Pancreas (tissue), 10 donors: ENCODE data around the gene DYNC2I2. TPM values are rescaled to one million over a fixed set of nuclear protein-coding genes. Genes with fewer than 3 reads are reported as not detected.
A peak's percentile ranks its signal among the peaks of the same experiment; 100 is the strongest.

Source experiments
- ATAC-seq, 4 donors: fragments of 200-7000 bp; cut with Tn5 transposase; one replicate each; pipeline versions ENCODE4 v1.8.0 to v1.9.1; 2020; ENCODE audit warnings: mild to moderate bottlenecking in 4 of 4, moderate library complexity in 4 of 4
- DNase-seq, 6 donors: peaks; one replicate each; pipeline ENCODE4 v3.0.0-alpha.2; 2020
- FAIRE-seq: peaks from 2 replicates; lab custom pipeline; 2012; peaks lifted over from hg19 to GRCh38; lab: Jason Lieb, UNC
- H3K27ac ChIP-seq, 4 donors: fragments of 200-600 bp; sonication (generic); 1 replicate in 3 of 4; 2 replicates in 1 of 4; pipeline versions ENCODE4 v1.5.0 to v1.8.0; 2020
- H3K27me3 ChIP-seq, 4 donors: fragments of 200-600 bp; one replicate each; pipeline ENCODE4 v1.8.0; 2021
- H3K36me3 ChIP-seq, 3 donors: fragments of 200-600 bp; sonication (generic) in 1 of 3; one replicate each; pipeline versions ENCODE4 v1.5.0 to v1.8.0; 2020 to 2021
- H3K4me1 ChIP-seq, 3 donors: fragments of 200-600 bp; one replicate each; pipeline ENCODE4 v1.8.0; 2021
- H3K4me3 ChIP-seq, 4 donors: fragments of 200-600 bp; sonication (generic) in 2 of 4; one replicate each; pipeline versions ENCODE4 v1.5.0 to v1.8.0; 2020 to 2021
- H3K9me3 ChIP-seq, 4 donors: fragments of 200-600 bp; one replicate each; pipeline ENCODE4 v1.8.0; 2021
- WGBS, 2 donors: extraction: QIAGEN DNeasy Blood & Tissue Kit; methylation state at CpG; one replicate each; pipeline ENCODE4 v1.1.7; 2013; 5-methylcytosine and 5-hydroxymethylcytosine counted together
- intact Hi-C, 3 donors: fragments of 100-400 bp; cut with DNase I; formaldehyde crosslinking; loops; one replicate each; pipeline versions ENCODE4 v1.11.1 to v1.14.2; 2022
- polyA plus RNA-seq, 2 donors: library from polyadenylated mRNA; stranded (reverse); fragments of 200-250 nt; gene quantifications; one replicate each; pipeline ENCODE4 v1.2.3, GENCODE V29; 2013
- total RNA-seq, 6 donors: library from RNA; stranded (reverse); fragmentation: NEBNext Ultra II Directional in 4 of 6; extraction: Animal tissue kit (Norgen Biotek cat#: 25700) in 4 of 6; gene quantifications; one replicate each; pipeline versions ENCODE4 v1.2.1 to v1.2.4, GENCODE V29; 2021 to 2023
- TF ChIP-seq, protein P1 (sequence below), 4 donors: fragments of 200-600 bp; sonication (generic) in 3 of 4; IDR thresholded peaks; one replicate each; pipeline versions ENCODE4 v1.5.0 to v1.8.0; 2021; ENCODE audit warnings: antibody characterized with exemption in 4 of 4
- donor health status: healthy with polysubstance abuse.
- donor health status: DM: no; HTN: no; CAD: no; lungs with moderate emphysema.
- donor health status: DM: no; HTN: no; CAD: no.
- donor health status: control.
- donor health status: control.
- donor health status: Bipolar disorder and iron deficiency.
- donor health status: DM: yes; HTN: yes; CAD: no.
- donor health status: DM: no; HTN: no; CAD: no.
- donor health status: DM: no; HTN: no; CAD: no.
- donor health status: DM: yes; HTN: yes; CAD: no.

The DYNC2I2 gene
- total and polyA plus RNA-seq, 8 donors: 19.5 to 90.3 (median 21.7) TPM

DNA sequence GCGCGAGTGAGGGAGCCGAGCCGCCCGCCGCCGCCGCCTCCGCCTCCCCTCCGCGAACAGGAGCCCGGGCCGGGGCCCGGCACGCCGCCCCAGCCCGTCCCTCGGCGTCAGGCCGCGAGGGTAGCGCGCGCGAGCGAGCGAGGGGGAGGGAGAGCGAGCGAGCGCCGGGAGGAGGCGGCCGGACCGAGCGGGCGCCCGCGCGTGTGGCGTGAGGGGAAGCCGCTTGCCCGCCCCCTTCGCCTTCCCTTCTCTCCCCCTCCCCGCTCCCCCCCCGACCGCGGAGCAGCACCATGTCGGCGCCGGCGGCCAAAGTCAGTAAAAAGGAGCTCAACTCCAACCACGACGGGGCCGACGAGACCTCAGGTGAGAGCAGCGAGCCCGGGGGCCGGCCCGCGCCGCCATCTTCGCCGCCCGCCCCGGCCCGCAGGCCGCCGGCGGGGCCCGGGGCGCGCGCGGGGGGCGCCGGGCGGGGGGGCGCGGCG is 32.7 kb upstream of the DYNC2I2 start:
- DNase-seq (peak in 3 of 6 donors; percentile 61 to 81 (median 64)), FAIRE-seq (no peak), ATAC-seq (peak; percentile 1 to 54 (median 16))
- peaks cover 0 to 25% (median 7%) of the 10 kb centered on the region in 3 donors for H3K36me3 ChIP-seq
- H3K27ac ChIP-seq: peak overlapping the region; percentile 68 to 94 (median 90)
- intact Hi-C loops: no loop called here
- H3K27me3 ChIP-seq: no peaks in the 10 kb centered on the region
- TF ChIP-seq, protein P1, sequence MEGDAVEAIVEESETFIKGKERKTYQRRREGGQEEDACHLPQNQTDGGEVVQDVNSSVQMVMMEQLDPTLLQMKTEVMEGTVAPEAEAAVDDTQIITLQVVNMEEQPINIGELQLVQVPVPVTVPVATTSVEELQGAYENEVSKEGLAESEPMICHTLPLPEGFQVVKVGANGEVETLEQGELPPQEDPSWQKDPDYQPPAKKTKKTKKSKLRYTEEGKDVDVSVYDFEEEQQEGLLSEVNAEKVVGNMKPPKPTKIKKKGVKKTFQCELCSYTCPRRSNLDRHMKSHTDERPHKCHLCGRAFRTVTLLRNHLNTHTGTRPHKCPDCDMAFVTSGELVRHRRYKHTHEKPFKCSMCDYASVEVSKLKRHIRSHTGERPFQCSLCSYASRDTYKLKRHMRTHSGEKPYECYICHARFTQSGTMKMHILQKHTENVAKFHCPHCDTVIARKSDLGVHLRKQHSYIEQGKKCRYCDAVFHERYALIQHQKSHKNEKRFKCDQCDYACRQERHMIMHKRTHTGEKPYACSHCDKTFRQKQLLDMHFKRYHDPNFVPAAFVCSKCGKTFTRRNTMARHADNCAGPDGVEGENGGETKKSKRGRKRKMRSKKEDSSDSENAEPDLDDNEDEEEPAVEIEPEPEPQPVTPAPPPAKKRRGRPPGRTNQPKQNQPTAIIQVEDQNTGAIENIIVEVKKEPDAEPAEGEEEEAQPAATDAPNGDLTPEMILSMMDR (IDR thresholded peaks at IDR 0.05): no peak
- H3K4me3 ChIP-seq: peak overlapping the region; percentile 47 to 66 (median 54)
- no peaks in the 10 kb centered on the region for H3K9me3 ChIP-seq
- WGBS, 2 donors: 0% methylated on average over 8 to 71 of the region's 80 CpGs
- peaks cover 0 to 32% (median 20%) of the 10 kb centered on the region in 3 donors for H3K4me1 ChIP-seq

DNA sequence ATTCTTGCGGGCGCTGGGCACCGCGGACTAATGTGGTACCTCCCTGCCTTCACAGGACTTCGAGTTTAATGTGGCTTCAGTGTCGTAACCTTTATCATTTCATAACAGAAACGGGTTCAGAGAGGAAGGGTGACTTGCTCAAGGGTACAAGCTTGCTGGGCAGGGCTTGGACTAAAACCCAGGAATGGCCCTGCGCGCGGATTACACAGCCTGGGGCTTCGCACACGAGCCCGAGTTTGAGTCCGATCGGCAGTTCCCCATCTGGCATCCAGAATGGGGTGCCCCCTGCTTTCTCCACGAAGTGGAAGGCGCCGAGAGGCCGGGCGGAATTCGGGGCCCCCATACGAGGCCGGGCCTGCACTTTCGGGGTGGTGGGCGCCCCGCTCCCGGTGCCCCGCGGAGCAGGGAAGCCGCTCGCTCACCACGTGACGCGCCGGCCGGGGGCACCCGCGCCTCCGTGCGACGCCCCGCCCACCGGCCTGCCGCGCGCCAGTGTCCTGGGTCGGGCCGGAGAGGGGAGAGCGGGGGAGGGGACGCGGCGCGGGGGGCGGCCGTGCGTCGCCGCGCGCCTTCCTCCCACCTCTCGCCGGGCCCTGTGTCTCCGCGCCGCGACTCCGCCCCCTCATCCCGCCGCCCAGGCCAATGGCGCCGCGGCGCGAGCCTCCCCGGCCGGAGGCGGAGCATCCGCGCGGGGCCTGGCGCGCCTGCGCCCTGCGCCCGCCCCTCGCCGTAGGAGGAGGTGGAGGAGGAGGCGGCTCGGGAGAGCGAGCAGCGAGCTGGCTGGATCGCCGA is 32.0 kb upstream of the DYNC2I2 start, which contains the start of gene SET:
SET (plus strand) TSS at position 722 of the 792 bp plus-strand sequence. CDS start 361 bp downstream, outside the sequence.
- ATAC-seq: peak; percentile 81 to 89 (median 86)
- intact Hi-C loops: no loop called here
- 2% methylated on average over 56 to 92 of the region's 93 CpGs for WGBS, 2 donors

DNA sequence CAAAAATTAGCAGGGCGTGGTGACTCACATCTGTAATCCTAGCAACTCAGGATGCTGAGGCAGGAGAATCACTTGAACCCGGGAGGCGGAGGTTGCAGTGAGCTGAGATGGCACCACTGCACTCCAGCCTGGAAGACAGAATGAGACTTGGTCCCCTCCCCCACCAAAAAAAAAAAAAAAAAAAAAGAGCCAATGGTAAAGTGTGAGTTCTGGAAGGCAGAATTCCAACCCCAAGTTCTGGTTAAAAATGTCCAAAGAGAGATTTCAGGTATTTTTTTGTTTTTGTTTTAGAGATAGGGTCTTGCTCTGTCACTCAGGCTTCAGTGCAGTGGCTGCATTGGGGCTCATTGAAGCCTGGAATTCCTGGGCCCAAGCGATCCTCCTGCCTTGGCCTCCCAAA is 30.8 kb upstream of the DYNC2I2 start:
- DNase-seq (no peak), FAIRE-seq (no peak), ATAC-seq (no peak)
- intact Hi-C loops: no loop called here
- H3K4me1 ChIP-seq: peaks cover 0 to 39% (median 20%) of the 10 kb centered on the region in 3 donors
- WGBS, 2 donors: 92 to 97% methylated on average over 4 of the region's 4 CpGs
- no peaks in the 10 kb centered on the region for H3K27me3 ChIP-seq
- TF ChIP-seq, protein P1 (IDR thresholded peaks at IDR 0.05): no peak
- H3K27ac ChIP-seq: no peak overlapping the region
- peaks cover 0 to 6% (median 0%) of the 10 kb centered on the region in 3 donors for H3K36me3 ChIP-seq
- no peaks in the 10 kb centered on the region for H3K9me3 ChIP-seq
- H3K4me3 ChIP-seq: no peak overlapping the region

More for the DNA sequence above, 32.0 kb upstream of the DYNC2I2 start, which contains the start of gene SET:
- Histone ChIP-seq H3K9me3 (no peaks in the 10 kb centered on the region), H3K27ac (peak within 1 kb of the TSS; percentile 88 to 94 (median 92)), H3K4me1 (peaks cover 0 to 32% (median 20%) of the 10 kb centered on the region in 3 donors), H3K4me3 (peak within 1 kb of the TSS; percentile 47 to 80 (median 60)), H3K36me3 (peaks cover 0 to 19% (median 4%) of the 10 kb centered on the region in 3 donors), H3K27me3 (no peaks in the 10 kb centered on the region)
- TF ChIP-seq, protein P1 (IDR thresholded peaks at IDR 0.05): no peak
- DNase-seq (peak; percentile 94 to 97 (median 96)), FAIRE-seq (no peak)

DNA sequence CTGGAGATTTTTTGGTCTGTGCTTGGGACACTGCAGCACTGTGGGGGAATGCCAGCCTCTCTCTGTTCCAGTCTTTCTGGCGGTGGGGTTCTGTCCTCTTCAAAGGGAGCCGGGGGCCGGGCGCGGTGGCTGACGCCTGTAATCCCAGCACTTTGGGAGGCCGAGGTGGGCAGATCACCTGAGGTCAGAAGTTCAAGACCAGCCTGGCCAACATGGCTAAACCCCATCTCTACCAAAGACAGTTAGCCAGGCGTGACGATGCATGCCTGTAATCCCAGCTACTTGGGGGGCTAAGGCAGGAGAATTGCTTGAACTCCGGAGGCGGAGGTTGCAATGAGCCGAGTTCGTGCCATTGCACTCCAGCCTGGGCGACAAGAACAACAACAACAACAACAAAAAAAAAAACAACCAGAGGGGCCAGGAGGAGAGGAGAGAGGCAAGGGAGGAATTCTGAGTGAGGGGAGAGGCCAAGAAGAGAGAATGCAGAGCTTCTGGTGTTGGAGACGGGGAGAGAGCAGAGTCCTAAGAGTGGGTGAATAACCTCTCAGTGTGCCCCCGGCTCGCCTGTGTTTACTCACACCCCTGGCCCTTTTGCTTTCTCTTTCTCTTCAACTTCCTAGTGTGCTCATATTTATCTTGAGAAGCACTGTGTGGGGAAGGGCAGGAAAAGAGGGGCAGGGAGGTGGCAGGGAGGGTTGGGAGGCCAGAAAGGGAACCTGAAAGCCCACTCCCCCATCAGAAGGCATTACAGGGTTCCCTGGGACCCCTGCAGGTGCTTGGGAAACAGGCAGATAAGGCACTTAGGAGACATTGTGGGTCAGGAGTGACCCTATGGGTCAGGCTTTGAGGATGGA is 29.2 kb upstream of the DYNC2I2 start:
- Histone ChIP-seq H3K9me3 (no peaks in the 10 kb centered on the region), H3K4me3 (no peak overlapping the region)
- FAIRE-seq: no peak

More for the DNA sequence above, 29.2 kb upstream of the DYNC2I2 start:
- ATAC-seq: no peak
- WGBS, 2 donors: 84 to 88% methylated on average over 17 of the region's 17 CpGs
- peak in 1 of 6 donors; percentile 21 for DNase-seq
- H3K36me3 ChIP-seq: no peaks in the 10 kb centered on the region
- TF ChIP-seq, protein P1 (IDR thresholded peaks at IDR 0.05): no peak
- H3K4me1 ChIP-seq: peaks cover 0 to 28% (median 12%) of the 10 kb centered on the region in 3 donors
- H3K27me3 ChIP-seq: no peaks in the 10 kb centered on the region
- H3K27ac ChIP-seq: peak overlapping the region in 2 of 4 donors; percentile 85 to 92
- intact Hi-C loops: no loop called here
